WTC11 (cell line): ENCODE results near the gene PCSK2. TPM values are rescaled to one million over a fixed set of nuclear protein-coding genes. Genes with fewer than 3 reads are reported as not detected.

Source experiments
- ARID4B ChIP-seq: sonication (generic); formaldehyde crosslinking; IDR thresholded peaks from 2 replicates; pipeline ENCODE4 v1.8.0; 2023; ENCODE audit warnings: missing genetic modification reagents, mild to moderate bottlenecking, borderline replicate concordance
- CREB1 ChIP-seq: sonication (generic); formaldehyde crosslinking; IDR thresholded peaks from 2 replicates; pipeline ENCODE4 v1.8.0; 2023; ENCODE audit warnings: mild to moderate bottlenecking, missing genetic modification reagents
- ERG ChIP-seq: fragments of 250-450 bp; sonication (Bioruptor Pico); IDR thresholded peaks from 2 replicates; pipeline ENCODE4 v1.8.0; 2021; ENCODE audit warnings: mild to moderate bottlenecking
- ETV6 ChIP-seq: sonication (generic); formaldehyde crosslinking; IDR thresholded peaks from 2 replicates; pipeline ENCODE4 v1.8.1; 2022; ENCODE audit warnings: mild to moderate bottlenecking, missing genetic modification reagents
- FOXP1 ChIP-seq: sonication (generic); formaldehyde crosslinking; IDR thresholded peaks from 2 replicates; pipeline ENCODE4 v1.8.0; 2022; ENCODE audit warnings: missing genetic modification reagents, mild to moderate bottlenecking, moderate library complexity, borderline replicate concordance
- HMGA2 ChIP-seq: fragments of 250-450 bp; sonication (Bioruptor Pico); IDR thresholded peaks from 2 replicates; pipeline ENCODE4 v1.4.0; 2021; ENCODE audit warnings: mild to moderate bottlenecking, moderate library complexity
- JAZF1 ChIP-seq: fragments of 250-450 bp; sonication (Bioruptor Pico); IDR thresholded peaks from 2 replicates; pipeline ENCODE4 v1.9.0; 2021; ENCODE audit warnings: moderate library complexity, mild to moderate bottlenecking, inconsistent platforms
- MXD4 ChIP-seq: fragments of 250-450 bp; sonication (Bioruptor Pico); IDR thresholded peaks from 2 replicates; pipeline ENCODE4 v1.8.0; 2021; ENCODE audit warnings: mild to moderate bottlenecking, moderate library complexity, borderline replicate concordance
- NR1H2 ChIP-seq: sonication (generic); formaldehyde crosslinking; IDR thresholded peaks from 2 replicates; pipeline ENCODE4 v1.9.0; 2021; ENCODE audit warnings: mild to moderate bottlenecking, moderate library complexity, missing genetic modification reagents
- NR3C1 ChIP-seq: sonication (generic); formaldehyde crosslinking; conservative IDR thresholded peaks from 2 replicates; pipeline ENCODE4 v1.8.1; 2023; ENCODE audit warnings: low read depth, mild to moderate bottlenecking, missing genetic modification reagents
- PREB ChIP-seq: sonication (generic); formaldehyde crosslinking; IDR thresholded peaks from 2 replicates; pipeline ENCODE4 v1.8.1; 2022; ENCODE audit warnings: mild to moderate bottlenecking, missing genetic modification reagents, moderate library complexity, borderline replicate concordance
- RORB ChIP-seq: fragments of 250-450 bp; sonication (Bioruptor Pico); IDR thresholded peaks from 2 replicates; pipeline ENCODE4 v1.9.0; 2021; ENCODE audit warnings: mild to moderate bottlenecking
- SP1 ChIP-seq: sonication (generic); formaldehyde crosslinking; conservative IDR thresholded peaks from 2 replicates; pipeline ENCODE4 v1.8.1; 2022; ENCODE audit warnings: missing genetic modification reagents
- TEAD4 ChIP-seq: sonication (generic); formaldehyde crosslinking; IDR thresholded peaks from 2 replicates; pipeline ENCODE4 v1.8.0; 2022; ENCODE audit warnings: mild to moderate bottlenecking, missing genetic modification reagents
- ZBTB21 ChIP-seq: sonication (generic); formaldehyde crosslinking; IDR thresholded peaks from 2 replicates; pipeline ENCODE4 v1.8.1; 2023; ENCODE audit warnings: mild to moderate bottlenecking, missing genetic modification reagents, borderline replicate concordance
- ZNF396 ChIP-seq: fragments of 250-450 bp; sonication (Bioruptor Pico); IDR thresholded peaks from 2 replicates; pipeline ENCODE4 v1.8.0; 2021; ENCODE audit warnings: mild to moderate bottlenecking, moderate library complexity, borderline replicate concordance
- ZNF423 ChIP-seq: fragments of 250-450 bp; sonication (Bioruptor Pico); IDR thresholded peaks from 2 replicates; pipeline ENCODE4 v2.1.2; 2022; ENCODE audit warnings: mild to moderate bottlenecking, moderate library complexity
- total RNA-seq: library from RNA; stranded (reverse); gene quantifications from 3 replicates; pipeline ENCODE4 v1.2.3, GENCODE V29; 2021
- TF ChIP-seq, protein P1 (sequence below): sonication (generic); formaldehyde crosslinking; IDR thresholded peaks from 2 replicates; pipeline ENCODE4 v1.8.1; 2023; ENCODE audit warnings: mild to moderate bottlenecking, missing genetic modification reagents
- TF ChIP-seq, protein P2 (sequence below): sonication (generic); formaldehyde crosslinking; IDR thresholded peaks from 2 replicates; pipeline ENCODE4 v1.8.1; 2023; ENCODE audit warnings: mild to moderate bottlenecking, missing genetic modification reagents, moderate library complexity
- TF ChIP-seq, protein P3 (sequence below): sonication (generic); formaldehyde crosslinking; IDR thresholded peaks from 2 replicates; pipeline ENCODE4 v1.8.0; 2022; ENCODE audit warnings: mild to moderate bottlenecking, missing genetic modification reagents
- TF ChIP-seq, protein P4 (sequence below): sonication (generic); formaldehyde crosslinking; IDR thresholded peaks from 2 replicates; pipeline ENCODE4 v1.8.1; 2022; ENCODE audit warnings: mild to moderate bottlenecking, moderate library complexity, missing genetic modification reagents
- TF ChIP-seq, protein P5 (sequence below): sonication (generic); formaldehyde crosslinking; IDR thresholded peaks from 2 replicates; pipeline ENCODE4 v1.8.1; 2023; ENCODE audit warnings: mild to moderate bottlenecking, moderate library complexity, missing genetic modification reagents

The PCSK2 gene
- total RNA-seq, 1 experiment from 2014 or later, result 0.74 TPM

- TF ChIP-seq, protein P1, sequence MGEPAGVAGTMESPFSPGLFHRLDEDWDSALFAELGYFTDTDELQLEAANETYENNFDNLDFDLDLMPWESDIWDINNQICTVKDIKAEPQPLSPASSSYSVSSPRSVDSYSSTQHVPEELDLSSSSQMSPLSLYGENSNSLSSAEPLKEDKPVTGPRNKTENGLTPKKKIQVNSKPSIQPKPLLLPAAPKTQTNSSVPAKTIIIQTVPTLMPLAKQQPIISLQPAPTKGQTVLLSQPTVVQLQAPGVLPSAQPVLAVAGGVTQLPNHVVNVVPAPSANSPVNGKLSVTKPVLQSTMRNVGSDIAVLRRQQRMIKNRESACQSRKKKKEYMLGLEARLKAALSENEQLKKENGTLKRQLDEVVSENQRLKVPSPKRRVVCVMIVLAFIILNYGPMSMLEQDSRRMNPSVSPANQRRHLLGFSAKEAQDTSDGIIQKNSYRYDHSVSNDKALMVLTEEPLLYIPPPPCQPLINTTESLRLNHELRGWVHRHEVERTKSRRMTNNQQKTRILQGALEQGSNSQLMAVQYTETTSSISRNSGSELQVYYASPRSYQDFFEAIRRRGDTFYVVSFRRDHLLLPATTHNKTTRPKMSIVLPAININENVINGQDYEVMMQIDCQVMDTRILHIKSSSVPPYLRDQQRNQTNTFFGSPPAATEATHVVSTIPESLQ (CRISPR knock-in tag), result no peak
- TF ChIP-seq ERG (CRISPR knock-in tag) (no peak), MXD4 (CRISPR knock-in tag) (no peak), SP1 (CRISPR knock-in tag) (no peak), PREB (peak; percentile 35; the same call in 1 of the 2 replicates), JAZF1 (CRISPR knock-in tag) (no peak), RORB (no peak), ZNF396 (CRISPR knock-in tag) (no peak), ZBTB21 (CRISPR knock-in tag) (no peak), HMGA2 (CRISPR knock-in tag) (no peak), ZNF423 (CRISPR knock-in tag) (no peak), TEAD4 (CRISPR knock-in tag) (peak; percentile 67; the same call in 1 of the 2 replicates), NR1H2 (CRISPR knock-in tag) (no peak), NR3C1 (CRISPR knock-in tag) (no peak), FOXP1 (CRISPR knock-in tag) (no peak), CREB1 (CRISPR knock-in tag) (no peak), ARID4B (peak; percentile 52; the same call in 1 of the 2 replicates), ETV6 (CRISPR knock-in tag) (peak; percentile 28; the same call in 1 of the 2 replicates)
- TF ChIP-seq, protein P2, sequence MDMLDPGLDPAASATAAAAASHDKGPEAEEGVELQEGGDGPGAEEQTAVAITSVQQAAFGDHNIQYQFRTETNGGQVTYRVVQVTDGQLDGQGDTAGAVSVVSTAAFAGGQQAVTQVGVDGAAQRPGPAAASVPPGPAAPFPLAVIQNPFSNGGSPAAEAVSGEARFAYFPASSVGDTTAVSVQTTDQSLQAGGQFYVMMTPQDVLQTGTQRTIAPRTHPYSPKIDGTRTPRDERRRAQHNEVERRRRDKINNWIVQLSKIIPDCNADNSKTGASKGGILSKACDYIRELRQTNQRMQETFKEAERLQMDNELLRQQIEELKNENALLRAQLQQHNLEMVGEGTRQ (CRISPR knock-in tag), result no peak
- TF ChIP-seq, protein P3, sequence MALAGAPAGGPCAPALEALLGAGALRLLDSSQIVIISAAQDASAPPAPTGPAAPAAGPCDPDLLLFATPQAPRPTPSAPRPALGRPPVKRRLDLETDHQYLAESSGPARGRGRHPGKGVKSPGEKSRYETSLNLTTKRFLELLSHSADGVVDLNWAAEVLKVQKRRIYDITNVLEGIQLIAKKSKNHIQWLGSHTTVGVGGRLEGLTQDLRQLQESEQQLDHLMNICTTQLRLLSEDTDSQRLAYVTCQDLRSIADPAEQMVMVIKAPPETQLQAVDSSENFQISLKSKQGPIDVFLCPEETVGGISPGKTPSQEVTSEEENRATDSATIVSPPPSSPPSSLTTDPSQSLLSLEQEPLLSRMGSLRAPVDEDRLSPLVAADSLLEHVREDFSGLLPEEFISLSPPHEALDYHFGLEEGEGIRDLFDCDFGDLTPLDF (CRISPR knock-in tag), result no peak
- TF ChIP-seq, protein P4, sequence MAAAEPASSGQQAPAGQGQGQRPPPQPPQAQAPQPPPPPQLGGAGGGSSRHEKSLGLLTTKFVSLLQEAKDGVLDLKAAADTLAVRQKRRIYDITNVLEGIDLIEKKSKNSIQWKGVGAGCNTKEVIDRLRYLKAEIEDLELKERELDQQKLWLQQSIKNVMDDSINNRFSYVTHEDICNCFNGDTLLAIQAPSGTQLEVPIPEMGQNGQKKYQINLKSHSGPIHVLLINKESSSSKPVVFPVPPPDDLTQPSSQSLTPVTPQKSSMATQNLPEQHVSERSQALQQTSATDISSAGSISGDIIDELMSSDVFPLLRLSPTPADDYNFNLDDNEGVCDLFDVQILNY (CRISPR knock-in tag), result no peak
- TF ChIP-seq, protein P5, sequence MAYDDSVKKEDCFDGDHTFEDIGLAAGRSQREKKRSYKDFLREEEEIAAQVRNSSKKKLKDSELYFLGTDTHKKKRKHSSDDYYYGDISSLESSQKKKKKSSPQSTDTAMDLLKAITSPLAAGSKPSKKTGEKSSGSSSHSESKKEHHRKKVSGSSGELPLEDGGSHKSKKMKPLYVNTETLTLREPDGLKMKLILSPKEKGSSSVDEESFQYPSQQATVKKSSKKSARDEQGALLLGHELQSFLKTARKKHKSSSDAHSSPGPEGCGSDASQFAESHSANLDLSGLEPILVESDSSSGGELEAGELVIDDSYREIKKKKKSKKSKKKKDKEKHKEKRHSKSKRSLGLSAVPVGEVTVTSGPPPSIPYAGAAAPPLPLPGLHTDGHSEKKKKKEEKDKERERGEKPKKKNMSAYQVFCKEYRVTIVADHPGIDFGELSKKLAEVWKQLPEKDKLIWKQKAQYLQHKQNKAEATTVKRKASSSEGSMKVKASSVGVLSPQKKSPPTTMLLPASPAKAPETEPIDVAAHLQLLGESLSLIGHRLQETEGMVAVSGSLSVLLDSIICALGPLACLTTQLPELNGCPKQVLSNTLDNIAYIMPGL (CRISPR knock-in tag), result no peak
Observed at GRCh38 chr20:17227669-17228623, 1.1 kb downstream of the PCSK2 start (continued).
